SK-N-SH (cell line): ENCODE data around the gene RND2.
"Not testable (repeated sequence)": the region's sequence is repeated elsewhere in the genome, so short reads cannot be mapped to it uniquely, and the experiment has no call there.

Source experiments
- CTCF ChIP-seq: fragments of 200-600 bp; sonication (generic); IDR thresholded peaks from 2 replicates; pipeline ENCODE4 v1.6.1; 2017; ENCODE audit warnings: antibody characterized with exemption, mild to moderate bottlenecking, moderate library complexity
- EP300 ChIP-seq, 2 experiments: IDR thresholded peaks; 2 replicates each; pipeline versions ENCODE4 v1.4.0 to v1.6.1; 2012; ENCODE audit warnings: borderline replicate concordance in 1 of 2, low read depth in 1 of 2, low read length in 1 of 2
- GABPA ChIP-seq: IDR thresholded peaks from 2 replicates; pipeline ENCODE4 v1.4.0; 2012; ENCODE audit warnings: low read depth, mild to moderate bottlenecking
- JUND ChIP-seq: IDR thresholded peaks from 2 replicates; pipeline ENCODE4 v1.4.0; 2012
- MAX ChIP-seq: IDR thresholded peaks from 2 replicates; pipeline ENCODE4 v1.4.0; 2012; ENCODE audit warnings: low read depth
- NFIC ChIP-seq: IDR thresholded peaks from 2 replicates; pipeline ENCODE4 v1.4.0; 2012; ENCODE audit warnings: borderline replicate concordance
- NRF1 ChIP-seq: IDR thresholded peaks from 2 replicates; pipeline ENCODE4 v1.6.1; 2012; ENCODE audit warnings: low read depth, mild to moderate bottlenecking, low read length
- POLR2AphosphoS5 ChIP-seq: IDR thresholded peaks from 2 replicates; pipeline ENCODE4 v1.6.1; 2012; ENCODE audit warnings: low read depth, low read length
- RFX5 ChIP-seq: IDR thresholded peaks from 2 replicates; pipeline ENCODE4 v1.6.1; 2012; ENCODE audit warnings: mild to moderate bottlenecking, improper control_type of control experiment, low read length
- TAF1 ChIP-seq: IDR thresholded peaks from 2 replicates; pipeline ENCODE4 v1.6.1; 2012; ENCODE audit warnings: low read depth, mild to moderate bottlenecking, low read length, moderate library complexity, borderline replicate concordance

- not testable (repeated sequence) for TF ChIP-seq CTCF; JUND; POLR2AphosphoS5; NFIC; EP300 (IDR thresholded peaks at IDR 0.05; ENCODE audit: borderline replicate concordance in 1 of 2, low read depth in 1 of 2, low read length in 1 of 2); MAX; GABPA; NRF1; TAF1; RFX5
Measured at GRCh38 chr17:42975701-42976100, 49.3 kb upstream of the RND2 start.
